ENCODE data around the gene ESPL1.

ESPL1 gene

DNA sequence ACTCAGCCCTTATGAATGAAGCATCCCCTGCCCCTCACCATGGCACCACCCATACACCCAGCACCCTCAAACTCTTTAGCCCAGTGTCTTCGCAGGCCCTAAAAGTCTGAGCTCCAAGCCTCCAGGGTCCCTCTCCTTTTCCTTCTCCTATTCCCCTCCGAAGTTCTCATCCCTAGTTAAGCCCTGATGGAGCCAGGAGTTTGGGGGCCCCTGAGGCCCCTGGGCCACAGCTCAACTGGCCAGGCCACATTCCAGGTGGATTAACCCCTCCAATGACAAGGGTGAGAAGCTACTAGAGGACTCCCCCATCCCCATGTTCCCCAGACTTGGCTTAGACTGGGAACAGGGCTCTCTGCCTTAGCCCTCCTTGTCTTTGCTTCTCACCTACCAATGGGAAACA is 38.6 kb upstream of the ESPL1 start:
- Mint-ChIP-seq H3K4me1 (peaks cover 51% of the 10 kb centered on the region), H3K27ac (peak overlapping the region in 2 of 3 experiments; percentile 21 to 30), H3K27me3 (ENCODE audit: low read depth) (peaks cover 20% of the 10 kb centered on the region), H3K9me3 (no peaks in the 10 kb centered on the region), H3K4me3 (peak overlapping the region; percentile 11 to 70 (median 50)), H3K36me3 (ENCODE audit: low read depth) (peaks cover 4% of the 10 kb centered on the region)
- TF ChIP-seq, protein P1, sequence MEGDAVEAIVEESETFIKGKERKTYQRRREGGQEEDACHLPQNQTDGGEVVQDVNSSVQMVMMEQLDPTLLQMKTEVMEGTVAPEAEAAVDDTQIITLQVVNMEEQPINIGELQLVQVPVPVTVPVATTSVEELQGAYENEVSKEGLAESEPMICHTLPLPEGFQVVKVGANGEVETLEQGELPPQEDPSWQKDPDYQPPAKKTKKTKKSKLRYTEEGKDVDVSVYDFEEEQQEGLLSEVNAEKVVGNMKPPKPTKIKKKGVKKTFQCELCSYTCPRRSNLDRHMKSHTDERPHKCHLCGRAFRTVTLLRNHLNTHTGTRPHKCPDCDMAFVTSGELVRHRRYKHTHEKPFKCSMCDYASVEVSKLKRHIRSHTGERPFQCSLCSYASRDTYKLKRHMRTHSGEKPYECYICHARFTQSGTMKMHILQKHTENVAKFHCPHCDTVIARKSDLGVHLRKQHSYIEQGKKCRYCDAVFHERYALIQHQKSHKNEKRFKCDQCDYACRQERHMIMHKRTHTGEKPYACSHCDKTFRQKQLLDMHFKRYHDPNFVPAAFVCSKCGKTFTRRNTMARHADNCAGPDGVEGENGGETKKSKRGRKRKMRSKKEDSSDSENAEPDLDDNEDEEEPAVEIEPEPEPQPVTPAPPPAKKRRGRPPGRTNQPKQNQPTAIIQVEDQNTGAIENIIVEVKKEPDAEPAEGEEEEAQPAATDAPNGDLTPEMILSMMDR (IDR thresholded peaks at IDR 0.05; ENCODE audit: unreplicated experiment in 3 of 3) = no peak

DNA sequence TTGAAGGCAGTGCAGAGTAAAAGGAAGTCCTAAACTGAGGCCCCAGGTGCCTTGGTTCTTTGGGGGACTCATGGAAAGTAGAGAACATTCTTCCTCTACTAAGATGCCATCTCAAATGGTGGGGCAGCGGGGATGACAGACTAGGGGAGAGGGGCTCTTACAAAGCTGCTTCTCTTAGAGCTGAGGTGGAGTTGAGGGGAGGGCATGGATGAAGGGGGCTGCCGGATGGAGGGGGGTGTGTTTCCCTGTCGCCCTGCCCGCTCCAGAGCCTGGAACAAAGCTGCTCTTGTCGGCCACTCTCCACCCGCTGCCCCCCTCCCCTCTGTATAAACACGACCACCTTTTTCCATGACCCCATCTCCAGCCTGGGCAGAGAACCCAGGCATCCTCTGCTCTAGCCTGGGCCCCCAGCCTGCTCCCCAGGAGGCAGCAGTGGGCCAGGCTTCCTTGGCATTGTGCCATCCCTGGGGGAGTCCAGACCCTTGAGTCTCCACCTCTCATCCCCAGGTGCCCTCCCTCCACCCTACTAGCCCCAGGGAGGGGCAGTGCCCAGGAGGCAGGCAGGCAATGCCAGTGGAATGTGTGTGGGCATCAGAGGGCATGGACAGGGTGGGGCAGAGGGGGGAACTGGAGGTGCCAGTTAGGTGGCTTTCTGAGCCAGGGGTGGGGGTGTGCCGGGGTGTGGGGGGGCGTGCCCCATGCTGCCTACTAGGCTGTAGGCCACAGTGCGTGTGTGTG is 37.8 kb upstream of the ESPL1 start:
- Mint-ChIP-seq H3K27me3 (ENCODE audit: low read depth) (peaks cover 19% of the 10 kb centered on the region), H3K4me1 (peaks cover 50% of the 10 kb centered on the region), H3K9me3 (no peaks in the 10 kb centered on the region), H3K36me3 (ENCODE audit: low read depth) (peaks cover 4% of the 10 kb centered on the region), H3K27ac (peak overlapping the region in 2 of 3 experiments; percentile 12 to 30), H3K4me3 (peak overlapping the region; percentile 50 to 79 (median 70))
- TF ChIP-seq, protein P1 (IDR thresholded peaks at IDR 0.05; ENCODE audit: unreplicated experiment in 3 of 3) = no peak

DNA sequence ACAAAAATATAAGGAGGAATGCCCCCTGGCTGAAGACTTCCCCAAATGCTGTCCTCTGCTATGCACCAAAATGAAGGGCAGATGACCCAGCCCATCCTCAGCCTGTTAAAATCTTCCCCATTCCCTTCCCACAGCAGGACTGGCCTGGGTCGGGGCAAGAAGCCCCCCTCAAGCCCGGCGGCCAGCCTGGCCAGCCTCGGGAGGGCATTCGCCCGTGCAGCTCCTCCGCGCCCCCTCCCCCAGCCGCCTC is 36.5 kb upstream of the ESPL1 start:
- Mint-ChIP-seq H3K27me3 (ENCODE audit: low read depth) (peaks cover 26% of the 10 kb centered on the region), H3K9me3 (no peaks in the 10 kb centered on the region), H3K4me3 (peak overlapping the region; percentile 79 to 84 (median 80)), H3K27ac (peak overlapping the region; percentile 51 to 82 (median 58)), H3K4me1 (peaks cover 52% of the 10 kb centered on the region), H3K36me3 (ENCODE audit: low read depth) (peaks cover 4% of the 10 kb centered on the region)
- TF ChIP-seq, protein P1 (IDR thresholded peaks at IDR 0.05; ENCODE audit: unreplicated experiment in 3 of 3) = no peak

DNA sequence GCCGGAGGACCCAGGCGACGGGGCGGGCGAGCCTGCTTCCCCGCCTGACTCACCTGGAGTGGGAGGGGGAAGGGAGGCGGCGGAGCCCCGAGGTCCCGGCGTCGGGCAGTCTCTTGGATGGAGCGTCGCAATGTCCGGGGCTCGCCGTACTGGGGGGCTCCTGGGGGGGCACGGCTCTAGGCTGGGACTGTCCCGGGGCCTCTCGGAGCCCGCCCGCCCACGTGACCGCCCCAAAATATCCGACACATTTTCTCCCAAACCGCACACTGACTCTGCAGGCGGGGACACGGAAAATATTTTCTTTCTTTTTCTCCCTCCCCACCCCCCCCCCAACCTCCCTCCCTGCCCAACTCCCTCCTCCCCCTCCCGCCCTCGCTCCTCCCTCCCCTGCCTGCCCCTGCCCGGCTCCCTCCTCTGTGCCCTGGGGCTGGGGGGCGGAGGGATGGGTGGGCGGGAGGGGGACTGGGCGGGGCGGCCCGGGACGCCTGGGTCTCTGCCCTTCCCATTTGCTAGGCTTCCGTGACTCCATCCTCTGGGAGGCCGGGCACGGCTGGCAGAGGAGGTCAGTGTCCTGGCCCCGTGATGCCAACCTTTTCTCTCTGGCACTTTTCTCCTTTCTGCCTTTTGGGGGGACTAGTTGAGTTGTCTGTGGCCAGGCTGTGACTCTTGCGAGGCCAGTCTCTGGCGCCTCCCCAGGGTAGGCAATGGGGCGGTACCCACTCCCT is 36.0 kb upstream of the ESPL1 start, which contains the start of gene RARG:
Gene RARG (minus strand): TSS at position 289 of the 725 bp plus-strand sequence. CDS start 4,664 bp downstream, outside the sequence.
- TF ChIP-seq, protein P1 (IDR thresholded peaks at IDR 0.05; ENCODE audit: unreplicated experiment in 3 of 3) = no peak
- H3K36me3 Mint-ChIP-seq (ENCODE audit: low read depth) = peaks cover 1% of the 10 kb centered on the region
- peaks cover 22% of the 10 kb centered on the region for H3K27me3 Mint-ChIP-seq (ENCODE audit: low read depth)
- H3K4me1 Mint-ChIP-seq = peaks cover 48% of the 10 kb centered on the region
- no peaks in the 10 kb centered on the region for H3K9me3 Mint-ChIP-seq
- peak within 1 kb of the TSS; percentile 80 to 90 (median 88) for H3K4me3 Mint-ChIP-seq
- H3K27ac Mint-ChIP-seq = peak within 1 kb of the TSS; percentile 58 to 82 (median 75)

DNA sequence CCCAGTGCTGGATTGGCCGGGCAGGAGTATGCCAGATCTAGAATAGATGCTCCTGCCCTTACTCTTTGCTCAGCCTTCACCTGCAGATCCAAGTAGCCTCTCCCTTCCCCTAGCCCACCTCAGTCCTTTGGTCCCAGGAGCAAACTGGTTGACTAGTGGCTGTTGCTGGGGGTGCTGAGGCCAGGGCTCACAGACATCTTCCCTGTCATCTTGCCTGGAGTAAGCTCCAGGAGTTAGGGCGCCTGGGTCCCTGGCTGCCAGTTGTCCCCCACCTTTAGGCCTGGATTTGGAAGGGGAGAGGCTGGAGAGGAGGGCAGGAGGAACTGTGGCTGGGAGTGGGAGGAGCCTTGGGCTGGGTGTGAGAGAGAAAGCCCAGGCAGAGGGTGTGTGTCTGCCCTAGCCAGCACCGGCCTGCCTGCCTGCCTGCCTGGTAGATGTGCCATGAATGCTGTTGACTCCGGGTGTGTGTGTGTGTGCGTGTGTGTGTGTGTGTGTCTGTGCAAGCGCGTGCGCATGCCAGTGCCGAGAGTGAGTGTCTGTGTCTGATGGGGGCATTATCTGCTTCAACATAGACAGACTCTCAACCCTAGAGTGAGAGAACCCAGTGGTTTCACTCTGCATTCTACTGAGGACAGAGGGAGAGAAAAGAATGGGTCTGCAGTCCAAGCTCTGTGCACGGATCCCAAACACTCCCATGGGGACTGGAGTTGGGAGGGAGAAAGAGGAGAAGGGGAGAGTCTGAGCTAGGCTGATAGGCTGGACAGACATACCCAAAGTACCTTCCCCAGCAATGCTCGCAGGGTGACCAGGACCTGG is 35.2 kb upstream of the ESPL1 start:
- no peaks in the 10 kb centered on the region for H3K36me3 Mint-ChIP-seq (ENCODE audit: low read depth)
- H3K9me3 Mint-ChIP-seq = no peaks in the 10 kb centered on the region
- H3K4me3 Mint-ChIP-seq = peak overlapping the region; percentile 79 to 90 (median 88)
- H3K4me1 Mint-ChIP-seq = peaks cover 51% of the 10 kb centered on the region
- H3K27ac Mint-ChIP-seq = peak overlapping the region; percentile 58 to 82 (median 75)
- TF ChIP-seq, protein P1 (IDR thresholded peaks at IDR 0.05; ENCODE audit: unreplicated experiment in 3 of 3) = no peak
- H3K27me3 Mint-ChIP-seq (ENCODE audit: low read depth) = peaks cover 22% of the 10 kb centered on the region
